HG02759 (cell line): Measurements from ENCODE around the gene CTU2.

ENCODE experiments used
- ATAC-seq: cut with Tn5 transposase; IDR thresholded peaks from one replicate; pipeline ENCODE4 v1.9.1; 2021; ENCODE audit warnings: mild to moderate bottlenecking, moderate library complexity; ENCODE audit not compliant: unreplicated experiment

The CTU2 gene

GRCh38 chr16:88759976-88760350, 53.7 kb downstream of the CTU2 start:
- no peak for ATAC-seq

GRCh38 chr16:88760424-88761142, 54.3 kb downstream of the CTU2 start:
- ATAC-seq = no peak

DNA sequence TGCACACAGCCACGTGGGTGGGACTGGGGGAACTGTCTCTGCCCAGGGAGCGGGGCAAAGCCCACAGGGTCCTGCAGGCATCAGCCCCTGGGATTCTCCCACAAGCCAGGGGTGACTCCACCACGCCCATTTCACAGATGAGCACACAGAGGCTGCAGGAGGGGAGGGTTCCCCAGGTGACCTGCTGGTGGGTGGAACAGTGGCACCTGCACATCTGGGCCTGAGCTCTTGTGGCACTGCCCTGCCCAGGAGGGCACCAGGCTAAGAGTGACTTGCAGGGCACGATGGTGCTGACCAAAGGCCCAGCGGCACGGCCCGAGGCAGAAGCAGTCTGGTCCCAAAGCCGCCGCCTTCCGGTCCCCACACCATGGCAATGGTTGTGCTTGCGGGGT, 54.8 kb downstream of the CTU2 start:
- no peak for ATAC-seq

DNA sequence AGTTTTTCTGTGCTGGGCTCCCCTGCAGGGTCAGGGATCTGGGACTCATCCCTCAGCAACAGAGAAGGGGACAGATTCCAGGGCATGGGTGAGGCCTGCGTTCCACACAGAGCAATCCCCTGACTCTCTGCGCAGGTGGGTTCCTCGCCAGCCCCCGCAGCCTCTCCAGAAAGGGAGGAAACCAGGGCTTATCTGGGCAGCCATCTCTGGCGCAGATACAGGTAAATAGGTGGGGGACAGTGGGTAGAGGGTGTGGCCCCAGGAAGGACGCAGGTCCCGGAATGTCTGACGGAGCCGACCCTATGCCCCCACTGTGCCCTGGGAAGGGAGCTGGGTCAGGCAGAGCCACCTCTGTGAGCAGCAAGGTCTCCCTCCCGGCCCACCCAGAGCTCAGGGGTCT, 55.5 kb downstream of the CTU2 start:
- ATAC-seq = no peak

GRCh38 chr16:88762258-88762870, 56.1 kb downstream of the CTU2 start:
- no peak for ATAC-seq

DNA sequence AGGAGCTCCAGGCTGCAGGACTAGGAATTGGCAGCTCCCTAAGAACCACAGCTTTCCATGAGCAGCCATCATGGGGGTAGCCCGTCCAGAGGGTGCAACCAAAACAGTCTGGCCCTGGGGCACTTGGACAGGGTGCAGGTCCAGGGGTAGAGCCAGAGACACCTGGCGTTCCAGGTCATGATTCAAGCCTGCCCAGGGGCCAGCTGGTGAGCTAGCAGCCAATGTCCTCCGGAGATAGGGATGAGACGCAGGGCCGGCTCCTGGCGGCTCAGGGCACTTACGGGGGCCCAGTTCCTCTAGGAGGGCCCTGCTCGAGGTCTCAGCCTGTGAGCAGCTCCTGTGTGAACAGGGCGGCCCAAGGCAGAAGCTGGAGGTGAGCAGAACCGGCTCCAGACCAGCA, 56.6 kb downstream of the CTU2 start:
- no peak for ATAC-seq

GRCh38 chr16:88763502-88764053, 57.3 kb downstream of the CTU2 start:
- ATAC-seq = no peak

DNA sequence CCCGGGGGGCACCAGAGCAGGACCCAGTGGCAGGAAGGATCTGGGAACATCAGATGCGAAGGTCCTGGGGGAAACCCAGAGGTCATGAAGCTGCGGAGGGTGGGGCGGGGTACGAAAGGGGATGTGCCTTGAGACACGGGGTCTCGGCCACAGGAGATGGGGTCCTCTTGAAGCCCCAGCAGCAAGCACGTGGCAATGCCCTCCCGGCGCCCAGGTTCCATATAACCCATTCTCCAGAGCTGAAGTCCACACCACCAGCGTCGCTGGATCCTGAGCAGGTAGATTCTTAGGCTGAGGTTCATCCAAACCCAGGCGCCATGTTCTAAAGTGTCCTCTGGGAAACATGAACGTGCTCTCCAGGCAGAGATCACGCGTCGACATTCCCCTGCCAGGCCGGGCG, 57.8 kb downstream of the CTU2 start:
- no peak for ATAC-seq

DNA sequence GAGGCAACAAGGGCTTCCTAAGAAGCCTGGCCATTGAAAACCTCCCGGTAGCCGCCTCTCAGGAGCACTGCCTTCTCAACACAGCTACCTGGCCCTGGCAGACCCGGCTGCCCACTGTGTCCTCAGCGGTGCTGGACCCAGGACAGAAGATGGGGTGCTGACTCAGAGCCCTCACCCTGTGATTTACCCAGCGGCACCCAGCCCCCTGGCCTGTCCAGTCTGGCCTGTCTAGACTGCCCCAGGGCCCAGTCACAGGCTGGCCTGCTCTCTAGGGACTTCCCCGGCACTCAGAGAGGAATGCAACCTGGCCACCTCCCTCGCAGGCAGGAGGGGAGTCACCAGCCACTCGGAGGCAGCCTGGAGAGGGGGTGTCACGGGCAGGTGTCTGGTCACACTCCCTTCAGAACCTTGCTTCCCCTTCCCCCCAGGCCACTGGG, 58.6 kb downstream of the CTU2 start:
- ATAC-seq = no peak
